Ascending aorta (tissue), 2 donors: ENCODE results near the gene PPEF2. TPM values are rescaled to one million over a fixed set of nuclear protein-coding genes. Genes with fewer than 3 reads are reported as not detected.
"Not testable (repeated sequence)": the region's sequence is repeated elsewhere in the genome, so short reads cannot be mapped to it uniquely, and the experiment has no call there.

Source experiments
- DNase-seq, 2 donors: peaks; one replicate each; pipeline ENCODE4 v3.0.0-alpha.2; 2019; ENCODE audit warnings: low spot score in 2 of 2
- H3K27ac ChIP-seq, 2 donors: fragments of 200-600 bp; sonication (generic); one replicate each; pipeline ENCODE4 v1.5.1; 2016 to 2017; ENCODE audit warnings: mild to moderate bottlenecking in 1 of 2
- H3K27me3 ChIP-seq: fragments of 200-600 bp; sonication (generic); one replicate; pipeline ENCODE4 v1.5.1; 2017
- H3K36me3 ChIP-seq, 2 donors: fragments of 200-600 bp; sonication (generic); one replicate each; pipeline ENCODE4 v1.5.1; 2016
- H3K4me1 ChIP-seq, 2 donors: fragments of 200-600 bp; sonication (generic); one replicate each; pipeline ENCODE4 v1.5.1; 2016 to 2017; ENCODE audit warnings: mild to moderate bottlenecking in 1 of 2
- H3K4me3 ChIP-seq, 2 donors: fragments of 200-600 bp; sonication (generic); one replicate each; pipeline ENCODE4 v1.5.1; 2016 to 2017; ENCODE audit warnings: mild to moderate bottlenecking in 1 of 2
- H3K9me3 ChIP-seq, 2 donors: fragments of 200-600 bp; sonication (generic); one replicate each; pipeline ENCODE4 v1.5.1; 2016
- intact Hi-C: fragments of 100-400 bp; cut with DNase I; formaldehyde crosslinking; loops from one replicate; pipeline ENCODE4 v1.15.1; 2023
- total RNA-seq: library from RNA; depleted of rRNA; stranded (reverse); fragments of >200 nt; gene quantifications from one replicate; pipeline ENCODE4 v1.1.0, GENCODE V29; 2016
- TF ChIP-seq, protein P1 (sequence below), 3 experiments: fragments of 200-600 bp in 2 of 3; fragments of 450-650 bp in 1 of 3; sonication (generic) in 2 of 3; IDR thresholded peaks; one replicate each; pipeline ENCODE4 v1.5.1; 2016 to 2019; ENCODE audit warnings: antibody characterized with exemption in 3 of 3, mild to moderate bottlenecking in 1 of 3, moderate library complexity in 1 of 3

The PPEF2 gene
- total RNA-seq, 1 donor from 2014 or later, result not detected

DNA sequence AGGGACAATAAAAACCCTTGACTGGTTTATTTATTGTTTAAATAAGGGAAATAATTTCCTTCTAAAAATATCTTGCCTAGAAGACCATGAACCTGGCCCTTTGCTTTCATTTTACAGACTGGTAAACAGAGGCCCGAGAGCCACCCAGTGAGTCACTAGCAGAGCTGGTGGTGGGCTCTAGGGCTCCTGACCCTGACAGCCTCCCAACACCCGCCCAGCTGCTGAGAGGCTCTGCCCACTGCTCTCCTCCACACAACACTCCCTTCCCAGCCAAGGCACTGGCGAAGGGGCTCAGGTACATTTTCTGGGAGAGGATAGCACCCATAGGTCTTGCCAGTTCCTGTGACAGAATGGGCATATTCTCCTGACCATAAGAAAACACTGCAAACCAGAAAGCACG is 18.1 kb upstream of the PPEF2 start:
- H3K4me1 ChIP-seq, result peaks cover 0 to 5% of the 10 kb centered on the region in 2 donors
- peaks cover 21 to 60% of the 10 kb centered on the region in 2 donors for H3K36me3 ChIP-seq
- H3K27me3 ChIP-seq, result no peaks in the 10 kb centered on the region
- intact Hi-C loops, result no loop called here
- H3K27ac ChIP-seq, result no peak overlapping the region
- H3K4me3 ChIP-seq, result no peak overlapping the region
- H3K9me3 ChIP-seq, result no peaks in the 10 kb centered on the region
- no peak for DNase-seq
- TF ChIP-seq, protein P1, sequence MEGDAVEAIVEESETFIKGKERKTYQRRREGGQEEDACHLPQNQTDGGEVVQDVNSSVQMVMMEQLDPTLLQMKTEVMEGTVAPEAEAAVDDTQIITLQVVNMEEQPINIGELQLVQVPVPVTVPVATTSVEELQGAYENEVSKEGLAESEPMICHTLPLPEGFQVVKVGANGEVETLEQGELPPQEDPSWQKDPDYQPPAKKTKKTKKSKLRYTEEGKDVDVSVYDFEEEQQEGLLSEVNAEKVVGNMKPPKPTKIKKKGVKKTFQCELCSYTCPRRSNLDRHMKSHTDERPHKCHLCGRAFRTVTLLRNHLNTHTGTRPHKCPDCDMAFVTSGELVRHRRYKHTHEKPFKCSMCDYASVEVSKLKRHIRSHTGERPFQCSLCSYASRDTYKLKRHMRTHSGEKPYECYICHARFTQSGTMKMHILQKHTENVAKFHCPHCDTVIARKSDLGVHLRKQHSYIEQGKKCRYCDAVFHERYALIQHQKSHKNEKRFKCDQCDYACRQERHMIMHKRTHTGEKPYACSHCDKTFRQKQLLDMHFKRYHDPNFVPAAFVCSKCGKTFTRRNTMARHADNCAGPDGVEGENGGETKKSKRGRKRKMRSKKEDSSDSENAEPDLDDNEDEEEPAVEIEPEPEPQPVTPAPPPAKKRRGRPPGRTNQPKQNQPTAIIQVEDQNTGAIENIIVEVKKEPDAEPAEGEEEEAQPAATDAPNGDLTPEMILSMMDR (IDR thresholded peaks at IDR 0.05), result no peak

DNA sequence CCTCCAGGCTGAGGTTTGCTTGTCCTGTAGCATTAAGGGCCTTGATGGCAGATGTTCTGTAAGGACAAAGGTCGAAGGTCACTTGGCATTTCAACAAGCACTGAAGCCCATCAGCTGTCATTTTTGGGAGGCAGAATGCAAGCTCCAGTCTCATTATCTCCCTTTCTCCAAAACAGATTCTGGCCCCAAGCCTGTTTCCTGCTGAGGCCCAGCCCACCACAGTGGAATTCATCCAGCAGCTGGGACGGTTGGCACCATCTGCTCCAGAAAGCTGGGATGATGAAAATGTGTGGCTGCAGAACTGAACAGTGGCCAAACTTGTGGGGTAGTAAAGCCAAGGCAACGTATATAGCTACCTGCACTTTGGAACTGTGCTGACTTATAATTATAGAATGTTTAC is 17.7 kb upstream of the PPEF2 start:
- Histone ChIP-seq H3K27ac (no peak overlapping the region), H3K36me3 (peaks cover 21 to 56% of the 10 kb centered on the region in 2 donors), H3K9me3 (no peaks in the 10 kb centered on the region), H3K4me1 (peaks cover 0 to 5% of the 10 kb centered on the region in 2 donors), H3K4me3 (no peak overlapping the region), H3K27me3 (no peaks in the 10 kb centered on the region)
- intact Hi-C loops, result no loop called here
- TF ChIP-seq, protein P1 (IDR thresholded peaks at IDR 0.05), result no peak
- DNase-seq, result no peak

DNA sequence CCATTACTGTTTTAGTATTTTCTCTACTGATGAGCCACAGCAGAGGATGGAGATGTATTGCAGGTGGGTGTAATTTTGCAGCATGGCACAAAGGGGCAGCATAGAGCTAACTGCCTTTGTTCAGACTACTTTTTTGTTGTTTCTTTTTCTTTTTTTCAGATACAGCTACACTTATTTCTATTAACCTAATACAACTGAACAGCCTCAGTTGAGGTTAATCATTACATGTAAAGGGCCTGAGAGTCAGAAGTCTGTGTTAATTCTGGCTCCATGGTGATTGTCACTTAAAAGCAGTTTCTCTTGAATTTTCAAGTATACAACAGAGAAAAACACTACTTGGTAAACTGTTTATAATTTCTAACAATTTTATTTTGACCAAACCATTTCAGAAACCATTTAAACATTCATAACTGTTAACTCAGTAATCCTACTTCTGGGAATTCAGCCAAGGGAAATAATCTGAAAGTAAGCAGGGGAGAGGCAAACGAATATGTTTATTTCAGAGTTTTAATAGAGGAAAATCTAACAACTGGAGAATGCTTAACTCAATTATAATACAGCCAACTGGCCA is 13.9 kb upstream of the PPEF2 start:
- Histone ChIP-seq H3K27me3 (no peaks in the 10 kb centered on the region), H3K4me3 (peak overlapping the region in 1 of 2 donors; percentile 5), H3K36me3 (peaks cover 13 to 33% of the 10 kb centered on the region in 2 donors), H3K27ac (peak overlapping the region; percentile 36 to 62), H3K9me3 (no peaks in the 10 kb centered on the region), H3K4me1 (peaks cover 0 to 5% of the 10 kb centered on the region in 2 donors)
- intact Hi-C loops, result loop anchor here (1.0 kb wide), 1 partner anchor 25 kb away; the partner anchor contains the start of gene NAAA
- TF ChIP-seq, protein P1 (IDR thresholded peaks at IDR 0.05), result peak; percentile 14 to 70 (median 64)
- DNase-seq, result no peak

DNA sequence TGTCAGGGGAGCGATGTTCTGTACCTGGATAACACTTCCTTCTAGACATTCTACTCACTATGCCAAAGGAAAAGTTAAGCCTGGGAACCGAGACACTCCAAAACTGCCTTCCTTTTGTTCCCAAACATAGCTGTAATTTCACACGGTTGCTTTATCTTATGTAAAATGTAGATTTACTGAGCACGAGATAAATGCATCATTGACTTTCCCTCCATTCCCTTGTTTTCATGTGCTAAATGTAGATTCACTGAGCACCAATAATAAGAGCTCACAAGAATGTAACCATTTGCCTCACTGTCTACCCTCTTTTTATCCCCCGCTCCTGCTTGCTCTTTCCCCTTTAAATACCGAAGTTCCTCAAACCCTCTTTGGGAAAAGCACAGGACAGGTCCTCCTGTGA is 10.7 kb upstream of the PPEF2 start:
- Histone ChIP-seq H3K27ac (no peak overlapping the region), H3K4me3 (no peak overlapping the region), H3K9me3 (no peaks in the 10 kb centered on the region), H3K4me1 (peaks cover 0 to 5% of the 10 kb centered on the region in 2 donors), H3K36me3 (peaks cover 0 to 11% of the 10 kb centered on the region in 2 donors), H3K27me3 (no peaks in the 10 kb centered on the region)
- DNase-seq, result no peak
- intact Hi-C loops, result no loop called here
- TF ChIP-seq, protein P1 (IDR thresholded peaks at IDR 0.05), result no peak

DNA sequence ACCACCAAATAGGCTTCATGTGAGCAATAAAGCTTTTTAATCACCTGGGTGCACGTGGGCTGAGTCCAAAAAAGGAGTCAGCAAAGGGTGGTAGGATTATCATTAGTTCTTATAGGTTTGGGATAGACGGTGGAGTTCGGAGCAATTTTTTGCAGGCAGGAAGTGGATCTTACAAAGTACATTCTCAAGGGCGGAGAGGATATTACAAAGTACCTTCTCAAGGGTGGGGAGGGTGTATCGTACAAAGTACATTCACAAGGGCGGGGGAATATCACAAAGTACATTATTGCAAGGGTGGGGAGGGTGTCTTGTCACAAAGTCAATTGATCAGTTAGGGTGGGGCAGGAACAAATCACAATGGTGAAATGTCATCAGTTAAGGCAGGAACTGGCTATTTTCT is 8.6 kb upstream of the PPEF2 start:
- H3K36me3 ChIP-seq, intact Hi-C loops, H3K27ac ChIP-seq, H3K9me3 ChIP-seq, H3K27me3 ChIP-seq, H3K4me3 ChIP-seq, H3K4me1 ChIP-seq, DNase-seq: not testable (repeated sequence)

DNA sequence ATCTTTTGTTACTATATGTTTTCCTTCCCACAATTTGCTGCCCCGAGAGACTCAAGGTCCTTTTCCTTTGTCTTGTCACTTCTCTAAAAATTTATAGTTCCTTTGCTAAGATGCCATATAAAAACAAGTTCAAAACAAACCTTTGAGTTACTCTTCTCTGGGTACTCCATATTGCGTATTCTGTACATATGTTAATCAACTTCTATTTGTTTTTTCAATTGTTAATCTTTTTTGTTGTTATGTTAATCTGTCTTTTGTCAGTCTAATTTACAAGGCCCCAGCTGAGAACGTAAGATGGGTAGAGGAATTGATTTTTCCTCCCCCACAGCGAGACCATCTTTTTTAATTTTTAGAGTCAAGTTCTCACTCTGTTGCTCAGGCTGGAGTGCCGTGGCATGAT is 7.2 kb upstream of the PPEF2 start:
- H3K27me3 ChIP-seq, result no peaks in the 10 kb centered on the region
- H3K4me3 ChIP-seq, result no peak overlapping the region
- DNase-seq, result no peak
- H3K27ac ChIP-seq, result no peak overlapping the region
- H3K9me3 ChIP-seq, result no peaks in the 10 kb centered on the region
- TF ChIP-seq, protein P1 (IDR thresholded peaks at IDR 0.05), result no peak
- intact Hi-C loops, result no loop called here
- no peaks in the 10 kb centered on the region for H3K36me3 ChIP-seq
- H3K4me1 ChIP-seq, result no peaks in the 10 kb centered on the region
